ENCODE measurements around the gene FGA. TPM values are rescaled to one million over a fixed set of nuclear protein-coding genes. Genes with fewer than 3 reads are reported as not detected.

The FGA gene
- total and polyA plus RNA-seq, 10 of the 15 experiments (the other 5 are each of a cell fraction or from before 2014, with no cell fraction given): 3.6 TPM; not detected in 9

- H3K27ac ChIP-seq (ENCODE audit: control insufficient read depth, insufficient read depth): no peak overlapping the region
- no peaks in the 10 kb centered on the region for H4K20me1 ChIP-seq (ENCODE audit: control insufficient read depth, insufficient read depth)
- CTCF ChIA-PET: interaction anchor here (0.8 to 1.6 kb wide), 4 partner anchors 9 to 78 kb away, joined by 3 to 6 read pairs (median 4); no protein-coding TSS in a partner anchor
- no peaks in the 10 kb centered on the region for H3K4me1 ChIP-seq (ENCODE audit: control insufficient read depth, insufficient read depth, low read length)
- intact Hi-C loops (cut with micrococcal nuclease; ENCODE audit: unreplicated experiment): no loop called here
- SMC1A ChIA-PET (ENCODE audit: uncharacterized antibody, unreplicated experiment): no interaction called here
- FAIRE-seq (no peak), DNase-seq (ENCODE audit: low read depth, low spot score) (no peak), ATAC-seq (no peak)
- no peak overlapping the region for H3K9ac ChIP-seq (ENCODE audit: control insufficient read depth, insufficient read depth, low read length)
- no peaks in the 10 kb centered on the region for H3K36me3 ChIP-seq (ENCODE audit: control insufficient read depth in 2 of 2, insufficient read depth in 2 of 2, low read length in 1 of 2)
- no TSS peak for BruUV-seq (replicated peaks)
- no peaks in the 10 kb centered on the region for H3K9me3 ChIP-seq (replicated peaks; ENCODE audit: control insufficient read depth, insufficient read depth, low read length)
- no peaks in the 10 kb centered on the region for H3K79me2 ChIP-seq (ENCODE audit: control insufficient read depth, insufficient read depth, low read length)
- POLR2A ChIA-PET: no interaction called here
- RAD21 ChIA-PET (ENCODE audit: unreplicated experiment): interaction anchor here (1.1 kb wide), 1 partner anchor 11 kb away, joined by 3 read pairs; no protein-coding TSS in a partner anchor
- no peak for TF ChIP-seq EGR1 (IDR thresholded peaks at IDR 0.05; ENCODE audit: borderline replicate concordance in 1 of 2, low read depth in 2 of 2, low read length in 2 of 2)
- no peak for TF ChIP-seq ESRRA (IDR thresholded peaks at IDR 0.05; ENCODE audit: low read length)
- TF ChIP-seq BMI1 (IDR thresholded peaks at IDR 0.05; ENCODE audit: borderline replicate concordance): no peak
- TF ChIP-seq CBFB (IDR thresholded peaks at IDR 0.05; ENCODE audit: low read depth): no peak
- TF ChIP-seq PAX5 (IDR thresholded peaks at IDR 0.05; ENCODE audit: borderline replicate concordance, low read depth, low read length): no peak
- TF ChIP-seq USF1 (IDR thresholded peaks at IDR 0.05; ENCODE audit: borderline replicate concordance, extremely low read length, insufficient read depth, low read depth, low read length): no peak
- no peak overlapping the region for H3K4me2 ChIP-seq (ENCODE audit: control insufficient read depth, insufficient read depth)
- in situ Hi-C loops (cut with MboI): no loop called here
- H3K27me3 ChIP-seq (replicated peaks in 1 of 2; ENCODE audit: control insufficient read depth in 2 of 2, insufficient read depth in 2 of 2, low read length in 1 of 2): peaks cover 3% of the 10 kb centered on the region in 2 experiments
- no peak overlapping the region for H2AFZ ChIP-seq (ENCODE audit: control insufficient read depth, low read depth, low read length)
- no peak overlapping the region for H3K4me3 ChIP-seq
These were observed 39.8 kb upstream of the FGA start for GRCh38 chr4:154630324-154630723.

Measured in GM12878 (cell line).